Liver (tissue), 9 donors: Measurements from ENCODE around the gene DTD1. TPM values are rescaled to one million over a fixed set of nuclear protein-coding genes. Genes with fewer than 3 reads are reported as not detected.

Experiments used
- DNase-seq: peaks from one replicate; pipeline ENCODE4 v3.0.0-alpha.2; 2017; ENCODE audit warnings: low spot score
- H3K27ac ChIP-seq, 2 donors: one replicate each; pipeline ENCODE4 v1.7.0; 2013; ENCODE audit warnings: inconsistent platforms in 2 of 2, low read length in 2 of 2, control low read depth in 1 of 2, low read depth in 1 of 2, mild to moderate bottlenecking in 1 of 2
- H3K27me3 ChIP-seq, 4 donors: one replicate each; pipeline versions ENCODE4 v1.6.1 to v1.7.0; 2013; ENCODE audit warnings: low read length in 3 of 4, inconsistent platforms in 1 of 4, mild to moderate bottlenecking in 1 of 4, moderate library complexity in 1 of 4; ENCODE audit not compliant: control insufficient read depth in 4 of 4, insufficient read depth in 4 of 4
- H3K36me3 ChIP-seq, 4 donors: one replicate each; pipeline versions ENCODE4 v1.6.1 to v1.7.0; 2013; ENCODE audit warnings: low read length in 3 of 4, mild to moderate bottlenecking in 3 of 4, low read depth in 1 of 4, moderate library complexity in 1 of 4; ENCODE audit not compliant: control insufficient read depth in 4 of 4, insufficient read depth in 3 of 4
- H3K4me1 ChIP-seq, 4 donors: one replicate each; pipeline versions ENCODE4 v1.6.1 to v1.7.0; 2013; ENCODE audit warnings: low read length in 3 of 4, mild to moderate bottlenecking in 3 of 4, moderate library complexity in 1 of 4; ENCODE audit not compliant: control insufficient read depth in 4 of 4, insufficient read depth in 4 of 4
- H3K4me3 ChIP-seq, 3 donors: one replicate each; pipeline versions ENCODE4 v1.6.1 to v1.7.0; 2013; ENCODE audit warnings: low read length in 3 of 3, control low read depth in 1 of 3, low read depth in 1 of 3, mild to moderate bottlenecking in 1 of 3
- H3K9ac ChIP-seq, 2 donors: one replicate each; pipeline ENCODE4 v1.7.0; 2013; ENCODE audit warnings: low read length in 2 of 2, mild to moderate bottlenecking in 2 of 2, moderate library complexity in 2 of 2, control low read depth in 1 of 2, low read depth in 1 of 2
- H3K9me3 ChIP-seq, 4 donors: one replicate each; pipeline versions ENCODE4 v1.6.1 to v1.7.0; 2013; ENCODE audit warnings: low read length in 3 of 4; ENCODE audit not compliant: control insufficient read depth in 4 of 4
- CTCF ChIP-seq: fragments of 150-350 bp; IDR thresholded peaks from 2 replicates; pipeline ENCODE4 v1.5.1; 2017; ENCODE audit warnings: improper control_type of control experiment, low read depth, low read length; ENCODE audit not compliant: missing input control
- EGR1 ChIP-seq, 2 donors: IDR thresholded peaks; 2 replicates each; pipeline ENCODE4 v1.6.1; 2016 to 2018; ENCODE audit warnings: antibody characterized with exemption in 2 of 2, low read depth in 2 of 2
- FOXA1 ChIP-seq: IDR thresholded peaks from 2 replicates; pipeline ENCODE4 v1.6.1; 2016; ENCODE audit warnings: antibody characterized with exemption
- FOXA2 ChIP-seq: IDR thresholded peaks from 2 replicates; pipeline ENCODE4 v1.6.1; 2016; ENCODE audit warnings: antibody characterized with exemption
- GABPA ChIP-seq, 2 donors: IDR thresholded peaks in 1 of 2; conservative IDR thresholded peaks in 1 of 2; 2 replicates each; pipeline ENCODE4 v1.6.1; 2016; ENCODE audit warnings: antibody characterized with exemption in 2 of 2, mild to moderate bottlenecking in 1 of 2, moderate library complexity in 1 of 2
- HNF4G ChIP-seq: IDR thresholded peaks from 2 replicates; pipeline ENCODE4 v1.6.1; 2016; ENCODE audit warnings: antibody characterized with exemption
- JUND ChIP-seq, 2 donors: IDR thresholded peaks; 2 replicates each; pipeline ENCODE4 v1.6.1; 2016; ENCODE audit warnings: antibody characterized with exemption in 2 of 2
- MAX ChIP-seq: IDR thresholded peaks from 2 replicates; pipeline ENCODE4 v1.6.1; 2016; ENCODE audit warnings: antibody characterized with exemption
- NR2F2 ChIP-seq: IDR thresholded peaks from 2 replicates; pipeline ENCODE4 v1.6.1; 2016; ENCODE audit warnings: antibody characterized with exemption
- RAD21 ChIP-seq, 2 donors: IDR thresholded peaks; 2 replicates each; pipeline ENCODE4 v1.6.1; 2016; ENCODE audit warnings: antibody characterized with exemption in 2 of 2, mild to moderate bottlenecking in 2 of 2
- REST ChIP-seq: IDR thresholded peaks from 2 replicates; pipeline ENCODE4 v1.6.1; 2016; ENCODE audit warnings: antibody characterized with exemption, mild to moderate bottlenecking
- RXRA ChIP-seq, 2 donors: IDR thresholded peaks; 2 replicates each; pipeline ENCODE4 v1.6.1; 2017 to 2018; ENCODE audit warnings: antibody characterized with exemption in 2 of 2, mild to moderate bottlenecking in 1 of 2
- SP1 ChIP-seq: IDR thresholded peaks from 2 replicates; pipeline ENCODE4 v1.6.1; 2018; ENCODE audit warnings: antibody characterized with exemption, mild to moderate bottlenecking
- TAF1 ChIP-seq: conservative IDR thresholded peaks from 2 replicates; pipeline ENCODE4 v1.6.1; 2016; ENCODE audit warnings: antibody characterized with exemption, mild to moderate bottlenecking
- YY1 ChIP-seq: IDR thresholded peaks from 2 replicates; pipeline ENCODE4 v1.6.1; 2016; ENCODE audit warnings: antibody characterized with exemption, mild to moderate bottlenecking
- WGBS: extraction: QIAGEN DNeasy Blood & Tissue Kit; methylation state at CpG from one replicate; pipeline ENCODE4 v1.1.7; 2013; 5-methylcytosine and 5-hydroxymethylcytosine counted together
- polyA plus RNA-seq, 2 donors: library from polyadenylated mRNA; stranded (reverse) in 1 of 2; unstranded in 1 of 2; fragments of 200-250 nt in 1 of 2; fragments of >200 nt in 1 of 2; fragmentation: Nextera tagmentation in 1 of 2; extraction: Ambion mirVana in 1 of 2; gene quantifications; one replicate each; pipeline versions ENCODE4 v1.2.1 to v1.2.3, GENCODE V29; 2013 to 2015
- total RNA-seq, 2 donors: library from RNA; depleted of rRNA; stranded (reverse); fragments of >200 nt; gene quantifications; one replicate each; pipeline ENCODE4 v1.2.3, GENCODE V29; 2014
- TF ChIP-seq, protein P1 (sequence below): IDR thresholded peaks from 2 replicates; pipeline ENCODE4 v1.6.1; 2016; ENCODE audit warnings: antibody characterized with exemption
- donor health status: healthy.
- donor health status: healthy.
- donor health status: healthy.
- donor health status: healthy.
- donor health status: healthy.

DTD1 gene
- total and polyA plus RNA-seq, 4 donors: 7.8 to 11.3 (median 10.1) TPM

- Histone ChIP-seq H3K9ac (no peak overlapping the region), H3K9me3 (no peaks in the 10 kb centered on the region), H3K27ac (no peak overlapping the region), H3K36me3 (no peaks in the 10 kb centered on the region), H3K4me1 (no peaks in the 10 kb centered on the region), H3K4me3 (no peak overlapping the region), H3K27me3 (no peaks in the 10 kb centered on the region)
- no peak for DNase-seq
- TF ChIP-seq FOXA2: no peak
- TF ChIP-seq, protein P1, sequence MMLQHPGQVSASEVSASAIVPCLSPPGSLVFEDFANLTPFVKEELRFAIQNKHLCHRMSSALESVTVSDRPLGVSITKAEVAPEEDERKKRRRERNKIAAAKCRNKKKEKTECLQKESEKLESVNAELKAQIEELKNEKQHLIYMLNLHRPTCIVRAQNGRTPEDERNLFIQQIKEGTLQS: no peak
- TF ChIP-seq SP1: no peak
- no peak for TF ChIP-seq FOXA1
- TF ChIP-seq EGR1 (IDR thresholded peaks at IDR 0.05; ENCODE audit: low read depth in 2 of 2): no peak
- no peak for TF ChIP-seq YY1
- no peak for TF ChIP-seq NR2F2
- TF ChIP-seq GABPA (IDR thresholded peaks at IDR 0.05 in 1 of 2, conservative IDR thresholded peaks at IDR 0.05 in 1 of 2): no peak
- TF ChIP-seq RAD21 (IDR thresholded peaks at IDR 0.05): no peak
- no peak for TF ChIP-seq REST
- 94% methylated on average over 6 of the region's 6 CpGs for WGBS
Observed at GRCh38 chr20:18734525-18735189, 146.8 kb downstream of the DTD1 start.

DNA sequence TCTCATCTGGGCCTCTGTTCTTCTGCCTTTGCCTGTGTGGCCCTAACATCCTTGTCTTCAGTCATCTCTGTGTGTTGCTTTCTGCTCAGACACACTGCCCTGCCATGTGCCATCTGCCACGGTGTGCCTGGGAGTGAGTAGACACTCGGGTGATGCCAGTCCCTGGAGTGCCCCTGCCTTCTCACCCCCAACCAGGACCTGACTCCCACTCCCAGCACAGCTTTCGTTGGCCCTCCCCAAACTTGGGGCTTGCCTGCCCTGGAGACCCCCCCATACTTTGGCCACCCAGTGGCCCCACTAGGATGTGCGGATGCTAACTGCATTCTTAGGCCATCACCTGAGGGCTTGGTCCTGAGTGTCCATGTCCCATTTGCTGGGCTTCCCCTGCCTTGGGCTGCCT is 149.3 kb downstream of the DTD1 start:
- Histone ChIP-seq H3K27ac (no peak overlapping the region), H3K4me3 (no peak overlapping the region), H3K9me3 (no peaks in the 10 kb centered on the region), H3K9ac (no peak overlapping the region), H3K27me3 (no peaks in the 10 kb centered on the region), H3K4me1 (no peaks in the 10 kb centered on the region), H3K36me3 (no peaks in the 10 kb centered on the region)
- TF ChIP-seq JUND (IDR thresholded peaks at IDR 0.05) (no peak), RAD21 (IDR thresholded peaks at IDR 0.05) (no peak), HNF4G (no peak), YY1 (no peak), MAX (no peak), EGR1 (IDR thresholded peaks at IDR 0.05; ENCODE audit: low read depth in 2 of 2) (no peak), NR2F2 (no peak), CTCF (no peak), RXRA (IDR thresholded peaks at IDR 0.05) (no peak), SP1 (no peak), TAF1 (no peak), REST (no peak), FOXA1 (no peak)
- no peak for DNase-seq
- 95% methylated on average over 4 of the region's 4 CpGs for WGBS
